GM18526 (cell line): ENCODE measurements around the gene MDP1.

Experiments
- POLR2A ChIP-seq: IDR thresholded peaks from 3 replicates; pipeline ENCODE4 v1.6.1; 2011; ENCODE audit not compliant: insufficient read length; ENCODE audit errors: extremely low read depth

The MDP1 gene

DNA sequence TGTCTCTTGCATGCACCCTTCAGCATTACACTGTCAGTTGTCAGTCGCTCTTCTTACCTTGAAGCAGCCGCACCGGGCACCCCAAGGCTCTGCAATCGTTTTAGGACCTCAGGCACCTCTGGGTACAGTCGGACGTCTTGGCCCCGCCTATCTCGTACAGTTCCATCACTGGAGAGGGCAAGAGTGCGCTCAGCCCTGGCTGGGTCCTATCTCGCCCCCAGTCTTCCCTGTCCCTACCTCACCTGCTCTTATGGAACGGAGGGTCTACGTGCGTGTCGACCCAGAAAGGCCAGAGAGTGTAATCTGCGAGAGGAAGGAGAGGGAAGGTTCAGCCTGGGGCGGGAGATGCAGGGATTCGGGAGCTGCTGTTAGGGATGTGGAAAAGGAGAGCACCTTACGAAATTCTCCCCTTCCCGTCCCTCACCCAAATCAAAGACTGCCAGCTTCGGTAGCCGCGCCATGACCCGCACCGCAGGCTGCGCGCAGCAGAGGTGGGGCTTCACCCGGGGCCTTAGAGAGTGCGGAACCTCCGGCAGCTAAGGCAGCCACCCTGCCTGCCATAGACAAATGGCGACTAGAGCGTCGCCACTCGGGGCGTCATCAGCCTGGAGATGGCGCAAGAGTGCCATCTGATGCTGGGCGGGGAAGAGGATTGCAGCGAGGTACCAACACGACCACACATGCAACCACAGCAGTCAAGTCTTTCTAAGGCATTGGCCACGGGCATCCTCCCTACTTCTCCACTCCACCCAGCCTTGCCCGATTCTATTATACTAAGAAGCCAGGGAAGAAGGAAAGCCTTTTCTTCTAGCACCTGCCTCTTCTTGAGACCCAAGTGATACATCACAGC is at the start of gene MDP1:
Gene MDP1 (minus strand): TSS at position 572 of the 850 bp plus-strand sequence. CDS start 111 bp downstream, at position 461.
- TF ChIP-seq POLR2A = peak; percentile 73

DNA sequence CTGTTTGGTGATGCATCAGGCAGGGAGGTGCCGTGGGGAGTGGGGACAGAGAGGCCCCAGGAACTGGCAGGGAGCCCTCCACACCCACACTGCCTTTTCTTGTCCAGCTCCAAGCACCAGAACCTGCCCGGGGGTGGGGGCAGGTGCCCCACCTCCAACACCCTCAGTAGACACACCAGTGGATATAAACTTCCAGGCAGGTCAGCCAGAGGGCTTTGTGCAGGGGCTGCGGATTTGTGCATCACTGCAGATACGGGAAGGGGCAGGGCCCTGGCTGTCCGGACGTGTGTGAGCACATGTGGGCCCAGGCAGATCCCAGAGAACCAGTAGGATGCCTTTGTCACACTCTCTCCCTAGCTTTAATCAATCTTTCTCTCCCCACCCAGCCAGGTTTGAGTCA is 48.4 kb upstream of the MDP1 start:
- TF ChIP-seq POLR2A = no peak

DNA sequence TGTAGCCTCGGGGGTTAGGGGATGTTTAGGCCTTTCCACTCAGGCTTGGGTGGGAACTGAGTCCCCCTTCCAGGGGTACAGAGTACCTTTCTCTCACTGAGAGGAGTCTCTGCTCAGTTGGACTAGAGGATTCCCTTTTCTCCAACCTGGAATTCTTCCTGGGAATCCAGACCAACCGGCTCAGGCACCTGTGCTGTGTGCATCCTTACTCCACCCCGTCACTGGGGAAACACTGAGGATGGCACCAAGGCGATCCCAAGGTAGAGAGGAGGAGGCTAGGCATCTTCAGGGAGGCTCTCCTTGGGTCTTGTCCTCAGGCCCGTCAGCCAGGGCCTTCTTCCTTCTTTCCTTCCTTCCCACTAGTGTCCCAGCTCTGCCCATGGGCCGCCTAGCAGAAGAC is 48.0 kb upstream of the MDP1 start:
- TF ChIP-seq POLR2A = no peak

DNA sequence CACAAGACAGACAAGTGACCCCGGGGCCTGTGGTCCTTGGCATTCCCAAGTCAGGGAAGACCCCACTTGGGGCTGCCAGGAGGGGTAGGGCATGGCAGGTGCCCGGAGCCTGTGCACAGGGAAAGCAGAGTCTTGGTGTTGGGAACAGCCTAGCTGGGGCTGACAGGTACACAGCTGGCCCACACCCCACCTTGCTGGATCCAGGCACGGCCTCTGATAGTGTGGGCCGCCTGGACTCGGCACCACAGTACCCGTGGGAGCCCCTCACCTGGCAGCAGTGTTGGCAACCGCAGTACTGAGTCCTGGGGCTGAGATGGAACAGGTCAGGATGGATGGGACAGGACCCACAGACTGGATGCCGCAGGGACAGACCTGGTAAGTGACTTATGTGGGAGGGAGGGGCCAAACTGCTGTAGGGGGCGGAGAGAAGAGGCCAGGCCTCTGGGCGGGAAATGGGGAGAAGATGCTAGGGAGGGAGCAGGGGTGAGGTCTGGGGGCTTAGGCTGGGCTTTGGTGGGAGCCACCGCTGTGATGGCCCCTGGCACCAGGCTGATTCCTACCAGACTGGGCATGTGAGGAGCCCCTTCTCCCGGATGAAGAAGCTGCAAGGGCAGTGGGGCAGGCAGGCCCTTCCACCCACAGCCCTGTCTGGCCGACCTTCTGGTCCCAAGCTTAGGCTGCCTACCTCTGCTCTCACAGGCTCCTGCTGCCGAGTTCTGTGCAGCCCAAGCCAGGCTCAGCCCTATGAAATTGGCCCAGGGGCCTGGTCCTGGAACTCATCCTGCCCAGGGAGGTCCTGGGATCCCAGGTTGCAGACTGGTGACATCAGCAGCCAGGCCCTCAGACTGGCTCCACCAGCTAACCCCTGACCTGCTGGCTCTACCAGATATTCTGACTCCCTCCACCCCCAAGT is 47.2 kb upstream of the MDP1 start, which contains the start of gene TGM1:
Gene TGM1 (minus strand): TSS at position 357 of the 913 bp plus-strand sequence. CDS start 825 bp downstream, outside the sequence.
- no peak for TF ChIP-seq POLR2A

DNA sequence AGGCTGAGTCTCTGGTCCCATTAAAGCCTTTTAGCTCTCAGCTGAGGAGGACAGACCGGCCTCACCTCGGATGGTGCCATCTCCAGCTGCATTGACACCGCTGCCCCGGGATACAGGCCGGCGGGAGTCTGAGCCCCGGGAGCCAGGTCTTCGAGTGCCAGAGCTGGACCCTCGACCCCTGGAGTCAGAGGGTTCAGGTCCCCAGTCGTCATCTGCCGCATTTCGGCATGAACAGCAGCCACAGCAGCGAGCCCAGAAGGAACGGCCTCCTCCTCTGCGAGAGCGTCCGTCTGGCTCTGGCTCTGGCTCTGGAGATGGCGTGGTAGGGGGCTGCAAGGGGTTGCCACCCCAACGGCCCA is 46.1 kb upstream of the MDP1 start:
- no peak for TF ChIP-seq POLR2A

DNA sequence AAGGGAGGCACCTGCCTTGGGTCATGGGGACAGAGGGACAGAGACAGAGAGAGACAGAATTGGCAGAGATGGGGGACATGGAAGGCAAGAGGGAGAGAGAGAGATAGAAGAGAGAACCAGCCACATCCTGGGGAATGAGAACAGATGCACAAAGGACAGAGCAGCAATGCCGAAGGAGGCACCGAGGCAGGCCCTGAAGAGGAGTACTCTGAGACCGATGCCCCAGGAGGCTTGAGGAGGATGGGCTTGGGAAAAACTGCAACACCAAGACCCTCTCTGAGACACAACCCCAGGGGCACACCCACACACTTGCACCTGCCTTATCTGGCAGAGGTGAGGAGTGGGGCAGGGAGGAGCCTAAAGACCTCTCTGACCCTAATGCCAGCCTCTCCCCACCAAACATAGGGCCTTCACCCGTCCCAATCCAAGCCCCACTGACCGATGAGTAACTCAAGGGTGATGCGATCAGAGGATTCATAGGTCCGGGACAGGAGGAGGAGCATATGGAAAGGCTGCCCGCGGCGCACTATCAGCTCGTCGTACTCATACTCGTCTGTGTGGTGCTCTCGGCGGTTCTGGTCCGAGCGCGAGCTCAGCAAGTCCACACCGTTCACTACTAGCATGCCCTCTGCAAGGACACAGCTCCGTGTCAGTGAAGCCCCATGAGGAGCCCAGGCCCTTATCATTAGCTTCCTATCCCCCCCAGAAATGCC is 45.5 kb upstream of the MDP1 start:
- no peak for TF ChIP-seq POLR2A

DNA sequence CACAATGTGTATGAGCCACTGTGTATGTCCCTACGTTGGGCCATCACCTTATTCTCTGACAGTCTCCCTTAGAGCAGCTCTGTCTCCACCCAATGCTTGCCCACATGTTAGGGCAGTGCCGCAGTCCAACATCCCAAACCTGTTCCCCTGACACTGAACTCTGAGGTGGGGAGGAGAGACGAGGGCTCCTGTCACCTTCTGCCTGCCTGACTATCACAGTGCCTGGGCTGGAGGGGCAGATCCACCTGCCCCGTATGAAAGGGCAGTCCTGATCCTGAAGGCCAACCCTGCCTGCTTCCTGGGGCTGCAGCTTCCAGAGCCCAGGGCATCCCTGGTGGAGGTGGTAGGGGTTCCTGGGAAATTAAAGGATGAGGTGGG is 44.9 kb upstream of the MDP1 start:
- no peak for TF ChIP-seq POLR2A

DNA sequence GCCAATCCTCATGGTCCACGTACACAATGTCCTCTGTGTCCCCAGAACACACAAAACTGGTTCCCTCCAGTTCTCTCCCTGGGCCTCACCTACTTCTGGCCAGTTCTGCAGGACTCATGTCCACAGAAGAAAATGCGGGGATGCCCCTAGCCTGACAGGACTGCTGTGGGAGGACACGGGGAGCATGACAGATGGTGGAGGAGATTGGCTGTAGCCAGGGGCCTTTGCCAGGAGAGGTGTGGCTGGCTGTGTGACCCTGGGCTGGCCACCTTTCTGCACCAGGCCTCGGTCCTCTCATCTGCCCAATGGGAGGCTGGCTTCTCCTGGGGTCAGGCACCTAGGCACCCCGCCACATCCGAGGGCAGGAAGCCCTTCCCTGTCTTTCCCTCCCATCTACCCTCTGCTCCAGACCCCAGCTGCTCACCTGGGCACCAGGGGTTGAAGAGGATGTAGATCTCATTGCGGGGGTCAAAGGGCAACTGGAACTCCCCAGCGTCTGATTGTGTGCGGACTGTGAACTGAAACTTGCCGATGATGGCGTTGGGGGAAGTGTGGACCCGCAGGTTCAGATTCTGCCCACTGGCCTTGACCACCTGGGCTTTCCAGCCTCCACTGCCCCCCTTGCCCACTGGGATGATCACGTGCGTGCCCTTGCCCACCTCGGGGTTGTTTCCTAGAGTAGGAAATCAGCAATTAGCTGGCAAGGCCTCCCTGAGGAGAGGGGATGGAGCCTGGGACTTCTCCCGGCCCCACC is 44.3 kb upstream of the MDP1 start:
- TF ChIP-seq POLR2A = no peak

DNA sequence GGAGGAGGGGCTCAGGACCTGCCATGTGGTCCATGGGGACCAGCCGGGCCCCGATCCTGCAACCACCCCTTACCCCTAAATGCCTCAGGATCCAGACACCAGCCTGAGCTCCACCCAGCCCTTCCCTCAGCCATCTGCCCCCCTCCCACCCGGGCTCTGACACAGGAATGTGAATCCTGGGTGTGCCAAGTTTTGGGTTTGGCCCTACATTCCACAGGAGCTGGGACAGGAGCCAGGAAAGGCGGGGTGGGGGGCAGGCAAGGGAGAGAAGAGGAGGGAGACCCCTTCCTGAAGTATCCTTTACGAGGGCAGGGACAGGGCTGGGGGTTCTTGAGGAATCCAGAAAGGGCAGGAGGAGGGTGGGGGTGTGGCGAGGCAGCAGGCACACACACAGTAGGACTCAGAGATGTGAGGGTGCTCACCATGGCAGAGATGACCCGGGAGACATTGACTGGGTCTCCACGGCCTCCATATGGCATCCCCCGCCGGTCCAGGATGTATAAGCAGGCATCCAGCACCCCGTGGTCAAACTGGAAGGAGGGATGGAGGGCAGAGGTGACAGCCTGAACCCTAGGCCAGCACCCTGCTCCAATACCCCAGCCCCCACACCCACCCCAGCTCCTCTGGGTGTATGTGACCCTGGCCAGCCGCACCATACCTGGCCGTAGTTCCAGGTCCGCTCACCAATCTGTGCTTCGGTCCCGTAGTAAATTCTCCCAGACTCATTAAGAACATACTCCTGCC is 43.6 kb upstream of the MDP1 start:
- no peak for TF ChIP-seq POLR2A

DNA sequence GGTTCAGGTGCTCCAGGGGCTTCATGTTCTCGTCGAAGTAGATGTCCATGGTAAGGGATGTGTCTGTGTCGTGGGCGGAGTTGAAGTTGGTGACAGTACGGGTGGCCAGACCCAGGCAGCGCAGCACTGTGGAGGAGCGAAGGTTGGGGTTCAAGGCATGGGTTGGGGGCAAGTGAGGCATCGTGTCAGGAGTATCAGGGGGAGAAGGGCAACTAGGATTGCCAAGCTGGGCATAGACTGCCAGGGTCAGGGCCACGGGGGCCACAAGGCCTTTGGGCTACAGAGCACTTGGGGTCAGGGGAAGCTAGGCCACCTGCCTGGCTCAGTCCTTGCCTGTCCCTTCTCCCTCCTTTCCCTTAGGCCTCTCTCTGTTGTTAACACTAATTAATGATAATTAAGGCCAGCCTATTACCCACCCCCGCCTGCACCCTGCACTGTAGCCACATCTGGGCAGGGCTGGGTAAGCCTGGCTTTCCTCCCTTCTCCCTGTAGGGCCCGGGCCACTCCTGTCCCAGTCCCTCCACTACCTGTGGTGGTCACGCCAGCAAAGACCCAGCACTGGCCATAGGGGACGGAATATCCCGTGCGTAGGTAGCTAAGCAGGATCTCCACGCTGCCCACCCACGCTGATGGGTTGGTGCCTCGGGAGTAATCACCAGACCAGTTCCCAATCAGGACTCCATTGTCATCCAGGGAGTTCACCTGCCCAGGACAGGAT is 42.8 kb upstream of the MDP1 start:
- no peak for TF ChIP-seq POLR2A

DNA sequence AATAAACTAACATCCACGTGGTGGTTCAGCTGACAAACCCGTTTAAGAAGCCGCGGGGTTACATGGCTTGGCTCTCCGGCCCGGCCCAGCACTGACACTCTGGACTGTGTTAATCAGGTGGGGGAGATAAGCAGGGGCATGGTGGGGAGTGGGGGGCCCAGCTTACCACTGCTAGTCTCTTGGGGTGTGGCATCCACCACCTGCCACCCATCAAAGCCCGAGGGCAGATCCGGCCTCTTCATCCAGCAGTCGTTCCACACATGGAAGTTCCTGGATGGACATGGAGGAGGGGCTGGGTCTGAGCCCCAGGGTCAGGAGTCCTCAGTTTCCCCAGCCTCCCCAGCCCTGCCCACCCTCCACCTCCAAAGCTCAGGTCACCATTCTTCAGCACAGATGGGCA is 42.3 kb upstream of the MDP1 start:
- TF ChIP-seq POLR2A = no peak

DNA sequence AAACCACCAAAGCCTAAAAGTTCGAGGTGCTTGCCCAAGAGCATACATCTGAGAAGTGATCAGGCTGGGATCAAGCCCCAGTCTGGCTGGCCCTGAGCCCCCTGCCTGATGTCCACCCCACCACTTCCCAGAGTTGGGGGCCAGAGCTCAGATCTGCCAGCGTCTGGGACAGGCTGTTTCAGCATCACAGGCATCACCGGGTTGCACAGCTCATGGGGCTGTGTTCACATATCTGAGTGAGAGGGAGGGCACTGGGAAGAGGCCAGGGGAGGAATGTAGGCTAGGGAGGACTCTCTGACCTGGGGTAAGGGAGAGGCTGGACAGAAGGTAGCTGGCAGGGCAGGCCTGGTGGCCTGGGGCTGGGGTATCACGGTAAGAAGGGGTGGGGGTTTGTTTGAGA is 41.1 kb upstream of the MDP1 start:
- TF ChIP-seq POLR2A = no peak

DNA sequence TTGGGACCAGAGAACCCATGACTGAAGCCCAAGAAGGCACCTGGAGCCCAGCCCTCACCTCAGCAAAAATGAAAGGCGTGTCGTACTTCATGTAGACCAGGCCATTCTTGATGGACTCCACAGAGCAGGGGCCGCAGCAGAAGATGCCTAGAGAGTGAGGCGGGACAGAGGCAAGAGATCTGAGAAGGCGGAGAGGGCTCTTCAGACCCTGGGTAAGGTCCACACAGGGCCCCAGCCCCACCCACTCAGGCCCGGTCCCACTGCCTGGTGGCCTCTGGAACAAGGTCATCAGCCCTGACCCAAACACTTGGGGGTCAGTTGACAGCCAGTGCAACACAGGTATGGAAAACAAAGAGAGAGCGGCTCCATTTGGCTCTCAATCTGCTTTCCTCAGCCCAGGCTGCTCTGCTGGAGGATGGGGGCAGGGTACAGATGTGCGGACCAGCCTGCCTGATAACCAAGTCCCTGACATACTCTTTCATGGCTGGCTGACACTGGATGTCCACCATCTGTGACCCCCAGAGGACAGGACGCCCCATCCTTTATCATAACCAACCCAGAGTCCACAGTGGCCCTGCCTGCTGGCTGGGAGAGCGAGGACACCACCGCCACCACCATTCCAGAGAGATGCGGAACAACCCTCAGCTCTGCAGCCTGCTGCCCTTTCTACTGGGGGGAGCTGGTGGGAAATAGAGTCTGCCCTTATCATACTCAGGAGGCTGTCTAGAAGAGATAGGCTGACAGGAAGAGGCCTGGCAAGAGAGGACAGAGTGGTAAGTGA is 40.3 kb upstream of the MDP1 start:
- no peak for TF ChIP-seq POLR2A
